NCI-H774 (cell line): ENCODE results near the gene CSNK1G2.

Experiments used
- DNase-seq: peaks from one replicate; lab custom pipeline; 2025; lab: John Stamatoyannopoulos, UW

CSNK1G2 gene

DNA sequence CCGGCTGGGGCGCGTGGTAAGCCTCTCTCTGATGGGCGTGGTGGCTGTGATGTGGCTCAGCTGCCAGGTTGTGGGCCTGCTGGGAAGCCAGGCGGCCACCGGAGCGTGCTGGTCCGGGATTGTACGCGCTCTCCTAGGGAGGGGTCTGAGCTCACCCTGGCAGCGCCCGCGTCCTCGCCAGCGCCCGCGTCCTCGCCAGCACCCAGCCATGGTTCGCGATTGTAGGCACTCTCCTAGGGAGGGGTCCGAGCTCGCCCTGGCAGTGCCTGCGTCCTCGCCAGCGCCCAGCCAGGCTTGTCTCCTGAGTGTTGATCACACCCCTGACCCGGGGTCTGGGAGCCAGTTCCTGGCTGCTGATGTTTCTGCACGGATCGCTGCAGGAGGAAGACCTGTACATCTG lies 22.0 kb upstream of the CSNK1G2 start:
- DNase-seq = no peak

DNA sequence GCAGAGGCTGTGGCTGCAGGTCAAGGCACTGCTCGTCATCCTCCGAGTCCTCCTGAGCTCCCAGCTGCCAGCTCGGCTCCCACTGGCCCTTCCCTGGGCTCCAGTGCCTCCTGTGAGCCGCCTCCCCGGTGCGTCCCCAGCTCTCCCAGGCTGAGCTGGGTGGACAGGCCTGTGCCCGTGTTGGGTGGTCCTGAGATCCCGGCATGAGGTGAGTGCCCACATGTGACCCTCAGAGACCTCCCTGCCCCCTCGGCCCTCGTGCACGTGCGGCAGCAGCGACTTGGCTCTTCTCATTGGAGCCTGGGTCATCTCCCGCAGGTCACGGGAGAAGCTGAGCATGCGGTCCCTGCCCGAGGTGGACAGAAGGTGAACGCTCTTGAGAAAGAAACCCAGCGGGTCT lies 20.3 kb upstream of the CSNK1G2 start:
- no peak for DNase-seq

DNA sequence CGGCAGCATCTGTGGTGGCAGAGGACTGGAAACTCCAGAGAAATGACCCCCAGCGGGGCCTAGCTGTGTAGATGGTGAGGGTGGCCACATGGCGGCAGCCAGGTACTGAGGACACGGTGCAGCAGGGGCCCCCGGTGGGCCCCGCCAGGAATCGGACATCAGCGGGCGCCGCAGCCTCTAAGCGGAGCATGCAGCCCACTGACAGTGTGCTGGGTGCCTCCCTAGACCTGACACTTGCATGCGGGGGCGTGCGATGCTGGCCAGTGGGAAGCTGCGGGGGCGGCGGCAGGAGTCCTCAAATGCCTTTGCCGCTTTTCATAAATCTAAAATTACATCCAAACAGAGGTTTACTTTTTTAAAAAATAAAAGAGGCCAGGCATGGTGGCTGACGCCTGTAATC lies 19.6 kb upstream of the CSNK1G2 start:
- DNase-seq = no peak

DNA sequence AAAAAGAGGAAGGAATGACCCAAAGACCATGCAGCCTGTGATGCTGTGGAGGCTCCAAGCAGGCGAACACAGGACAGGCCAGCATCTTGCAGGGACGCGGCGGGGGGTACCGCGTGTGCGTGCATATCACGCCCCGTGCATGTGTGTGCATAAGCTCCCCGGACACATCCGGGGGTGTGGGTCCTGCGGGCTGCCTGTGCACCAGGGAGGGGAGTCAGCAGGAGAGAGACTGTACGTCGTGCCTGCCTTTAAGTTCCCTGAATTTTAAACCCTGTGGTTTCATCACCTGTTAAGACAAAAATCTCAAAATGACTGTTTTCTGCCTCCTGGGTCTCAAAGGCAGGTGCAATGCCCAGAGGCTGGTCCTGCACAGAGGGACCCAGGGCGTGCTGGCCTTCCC lies 19.1 kb upstream of the CSNK1G2 start:
- DNase-seq = no peak

DNA sequence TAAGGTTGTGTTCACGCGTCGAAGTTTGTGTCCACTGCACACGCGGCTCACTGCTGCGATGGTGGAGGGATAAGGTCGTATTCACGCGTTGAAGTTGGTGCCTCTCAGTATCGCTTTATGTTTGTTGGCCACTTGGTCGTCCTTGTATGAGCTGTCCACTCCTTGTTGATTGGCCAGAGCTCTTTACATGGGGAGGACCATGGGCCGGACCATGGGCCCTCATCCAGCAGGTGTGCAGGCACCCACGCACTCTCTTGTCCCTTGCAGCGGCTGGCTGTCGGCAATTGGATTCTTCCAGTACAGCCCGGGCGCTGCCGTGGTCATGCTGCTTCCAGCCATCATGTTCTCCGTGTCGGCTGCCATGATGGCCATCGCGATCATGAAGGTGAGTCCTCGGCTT lies 18.2 kb upstream of the CSNK1G2 start:
- no peak for DNase-seq

DNA sequence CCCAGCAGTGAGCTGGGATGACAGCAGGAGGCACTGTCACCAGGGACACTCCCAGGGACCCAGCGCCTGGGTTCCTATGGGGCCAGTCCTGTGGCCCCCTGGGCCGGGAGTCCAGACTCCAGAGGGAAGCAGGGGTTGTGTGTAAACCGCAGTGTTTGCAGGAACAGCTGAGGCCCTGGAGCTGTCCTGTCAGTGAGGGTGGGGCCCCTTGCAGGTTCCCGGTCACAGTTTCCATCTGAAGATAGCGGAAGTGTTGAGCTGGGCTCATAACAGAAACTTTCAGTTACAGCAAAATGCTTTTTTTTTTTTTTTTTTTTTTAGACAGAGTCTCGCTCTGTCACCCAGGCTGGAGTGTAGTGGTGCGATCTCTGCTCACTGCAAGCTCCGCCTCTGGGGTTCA lies 17.7 kb upstream of the CSNK1G2 start:
- no peak for DNase-seq

DNA sequence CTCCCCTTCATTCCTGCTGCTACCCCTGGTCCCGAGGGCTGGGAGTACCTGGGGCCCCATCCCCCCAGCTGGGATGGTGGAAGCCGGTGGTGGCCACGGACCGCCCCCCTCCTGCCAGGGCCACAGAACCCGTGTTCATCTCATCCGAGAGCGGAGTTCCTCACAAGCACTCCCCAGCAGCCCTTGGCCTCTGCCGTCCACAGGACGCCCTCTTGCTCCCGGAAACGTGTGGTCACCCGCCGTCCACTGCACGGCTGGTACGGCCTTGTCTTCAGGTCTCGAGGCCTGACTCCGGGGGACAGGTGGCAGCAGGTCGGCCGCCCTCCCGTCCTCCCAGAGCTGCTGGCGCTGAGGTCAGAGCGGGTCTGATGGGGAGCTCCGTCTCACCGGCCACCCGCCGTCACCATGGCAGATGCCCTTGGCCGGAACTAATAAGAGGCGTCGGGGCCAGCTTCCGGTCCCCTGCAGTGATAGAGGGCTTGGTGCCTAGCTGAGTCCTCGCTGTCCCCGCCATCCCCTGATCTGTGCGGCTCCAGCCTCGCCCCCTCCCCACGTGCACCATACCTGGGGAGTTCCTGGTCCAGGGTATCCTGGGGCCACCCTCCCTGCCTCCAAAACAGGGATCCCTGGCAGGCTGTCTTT lies 16.5 kb upstream of the CSNK1G2 start:
- no peak for DNase-seq

DNA sequence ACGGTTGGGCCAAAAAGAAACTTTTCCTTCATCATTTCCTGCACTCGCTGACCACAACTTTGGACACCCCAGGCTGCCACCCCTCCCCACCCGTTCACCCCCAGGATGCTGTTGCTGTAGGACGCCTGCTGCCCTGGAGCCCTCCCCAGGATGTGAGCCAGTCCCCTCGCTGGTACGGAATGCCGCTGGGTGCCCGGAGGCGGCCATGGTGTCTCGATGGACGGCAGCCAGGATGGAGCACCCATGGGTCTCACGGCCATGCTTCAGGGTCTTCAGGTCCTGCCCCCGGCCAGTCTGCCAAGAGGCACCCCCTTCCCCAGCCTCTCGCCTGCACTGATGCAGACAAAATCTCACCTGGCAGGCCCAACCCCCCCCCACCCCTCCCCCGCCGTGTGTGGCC lies 15.4 kb upstream of the CSNK1G2 start:
- DNase-seq = no peak

DNA sequence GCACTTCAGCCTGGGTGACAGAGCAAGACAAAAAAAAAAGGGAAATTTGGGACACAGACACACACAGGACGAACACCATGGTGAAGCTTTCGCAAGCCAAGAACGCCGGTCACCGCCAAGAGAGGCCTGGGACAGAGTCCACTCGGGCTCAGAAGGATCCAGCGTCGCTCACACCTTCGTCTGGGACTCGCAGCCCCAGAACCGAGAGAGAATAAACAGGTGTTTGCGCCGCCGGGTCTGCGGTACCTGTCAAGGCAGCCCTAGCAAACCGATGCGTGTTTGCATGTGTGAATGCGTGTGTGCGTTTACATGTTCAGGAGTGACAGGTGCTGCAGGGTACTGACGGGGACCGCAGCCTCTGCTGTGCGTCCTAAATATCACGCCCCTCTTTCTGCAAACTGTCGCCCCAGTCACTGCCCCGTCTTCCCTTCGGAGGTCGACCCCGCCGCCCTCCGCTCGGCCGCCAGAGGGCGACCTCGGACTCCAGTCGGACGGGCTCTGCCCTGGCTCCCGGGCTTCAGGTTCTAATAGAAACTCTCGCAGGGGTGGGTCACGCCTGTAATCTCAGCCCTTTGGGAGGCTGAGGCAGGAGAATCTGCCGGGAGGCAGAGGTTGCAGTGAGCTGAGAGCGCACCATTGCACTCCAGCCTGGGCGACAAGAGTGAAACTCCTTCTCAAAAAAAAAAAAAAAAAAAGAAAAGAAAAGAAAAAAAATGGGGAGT lies 11.8 kb upstream of the CSNK1G2 start:
- DNase-seq = peak; percentile 75

DNA sequence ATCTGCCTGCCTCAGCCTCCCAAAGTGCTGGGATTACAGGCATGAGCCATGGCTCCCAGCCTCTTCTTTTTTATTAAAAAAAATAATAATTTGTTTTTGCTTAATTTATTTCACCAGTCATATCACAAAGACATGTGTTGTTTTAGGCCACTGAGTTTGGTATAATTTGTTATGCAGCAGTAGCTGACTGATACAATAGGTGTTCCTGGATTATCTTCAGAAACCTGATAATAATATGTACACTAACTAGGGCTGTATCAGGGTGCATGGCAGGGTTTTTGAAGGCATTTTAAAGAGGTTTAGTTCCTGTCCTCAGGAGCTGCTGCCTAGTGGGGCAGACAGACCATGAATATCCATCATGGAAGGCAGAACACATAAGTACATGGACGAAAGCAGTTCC lies 9.5 kb upstream of the CSNK1G2 start:
- DNase-seq = no peak

DNA sequence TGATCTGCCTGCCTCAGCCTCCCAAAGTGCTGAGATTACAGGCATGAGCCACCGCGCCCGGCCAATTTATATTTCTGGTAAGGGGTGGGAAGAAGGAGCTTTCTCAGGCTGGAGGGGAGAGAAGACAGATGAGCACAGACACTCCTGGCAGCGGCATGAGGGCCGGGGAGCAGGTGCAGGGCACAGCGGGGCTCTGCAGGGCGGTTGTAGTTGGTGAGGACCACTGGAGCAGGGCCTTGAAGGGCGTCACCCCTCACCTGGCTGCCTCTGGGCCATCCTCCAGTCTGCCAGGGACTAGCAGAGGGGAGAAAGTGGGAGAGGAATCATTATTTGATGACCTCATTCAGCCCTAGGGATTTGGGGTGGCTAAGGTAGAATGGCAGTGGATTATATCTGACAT lies 8.6 kb upstream of the CSNK1G2 start:
- no peak for DNase-seq

DNA sequence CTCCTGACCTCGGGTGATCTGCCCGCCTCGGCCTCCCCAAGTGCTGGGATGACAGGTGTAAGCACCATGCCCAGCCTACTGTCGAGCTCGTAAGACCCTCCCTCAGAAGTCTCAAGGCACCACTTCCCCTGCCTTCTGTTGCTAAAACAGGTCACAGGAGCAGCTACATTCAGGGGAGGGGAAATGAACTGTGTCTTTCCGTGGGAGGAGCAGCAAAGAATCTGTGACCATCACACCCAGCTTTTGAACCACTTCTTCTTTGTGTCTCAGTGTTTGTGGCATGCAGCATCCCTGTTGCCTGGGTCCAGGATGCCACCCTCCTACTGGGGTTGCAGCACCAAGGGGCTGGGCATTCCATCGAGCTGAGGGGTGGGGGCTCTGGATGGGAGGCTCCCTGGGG lies 7.7 kb upstream of the CSNK1G2 start:
- DNase-seq = no peak

DNA sequence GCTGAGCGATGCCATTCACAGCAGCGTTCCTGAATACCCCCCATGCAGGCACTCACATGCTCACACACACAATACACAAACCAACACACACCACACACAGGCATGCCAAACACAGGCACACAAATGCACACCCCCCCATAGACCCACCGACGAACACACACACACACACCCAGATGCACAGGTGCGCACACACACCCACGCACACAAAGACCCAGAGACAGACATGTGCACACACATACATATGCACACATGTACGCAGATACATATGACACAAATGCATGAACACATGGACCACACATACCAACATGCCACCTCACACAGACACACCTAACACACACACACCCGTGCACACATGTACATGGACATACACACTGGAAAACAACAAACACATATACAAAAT lies 7.0 kb upstream of the CSNK1G2 start:
- DNase-seq = no peak

DNA sequence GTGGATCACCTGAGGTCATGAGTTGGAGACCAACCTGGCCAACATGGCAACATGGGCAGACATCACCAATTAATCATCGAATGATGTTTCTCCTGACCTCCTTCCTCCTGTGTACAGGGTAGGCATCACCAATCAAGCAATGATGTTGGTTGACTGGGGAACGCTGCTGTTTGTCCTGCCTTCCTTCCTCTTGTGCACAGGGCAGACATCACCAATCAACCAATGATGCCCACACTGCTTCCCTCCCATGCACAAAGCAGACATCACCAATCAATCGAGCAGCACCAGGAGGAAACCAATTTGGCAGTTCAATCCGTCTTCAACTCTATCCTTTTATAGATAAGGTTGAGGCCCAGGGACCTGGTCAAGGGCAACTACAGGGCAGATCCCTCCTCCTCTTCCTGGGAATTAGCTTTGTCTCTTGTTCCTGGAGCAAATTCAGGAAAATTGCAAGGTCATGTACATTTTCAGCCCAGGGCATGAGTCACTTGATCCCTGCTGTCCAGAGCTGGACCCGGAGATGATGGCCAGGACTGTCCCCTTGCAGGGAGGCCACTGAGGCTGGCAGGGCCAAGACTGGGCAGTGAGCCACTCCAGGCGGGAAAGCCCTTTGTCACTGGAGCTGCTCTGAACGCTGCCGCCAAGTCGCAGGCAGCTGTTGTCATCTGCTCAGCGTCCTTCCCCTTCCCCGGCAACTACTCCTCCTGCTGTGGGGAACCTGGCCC lies 5.3 kb upstream of the CSNK1G2 start:
- DNase-seq = peak; percentile 50

DNA sequence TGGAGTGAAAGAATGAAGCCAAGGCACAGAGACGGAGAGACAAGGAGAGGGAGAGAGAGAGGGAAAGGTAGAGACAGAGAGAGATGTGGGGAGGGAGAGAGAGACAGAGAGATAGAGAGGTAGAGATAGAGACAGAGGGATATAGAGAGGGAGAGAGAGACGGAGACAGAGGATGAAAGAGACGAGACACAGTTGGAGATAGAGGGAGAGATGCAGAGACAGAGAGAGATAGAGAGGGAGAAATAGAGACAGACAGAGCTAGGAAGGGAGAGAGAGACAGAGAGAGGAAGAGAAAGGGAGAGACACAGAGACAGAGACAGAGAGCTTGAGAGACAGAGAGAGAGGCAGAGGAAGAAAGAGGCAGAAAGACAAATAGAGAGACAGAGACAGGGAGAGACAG lies 4.5 kb upstream of the CSNK1G2 start:
- no peak for DNase-seq

DNA sequence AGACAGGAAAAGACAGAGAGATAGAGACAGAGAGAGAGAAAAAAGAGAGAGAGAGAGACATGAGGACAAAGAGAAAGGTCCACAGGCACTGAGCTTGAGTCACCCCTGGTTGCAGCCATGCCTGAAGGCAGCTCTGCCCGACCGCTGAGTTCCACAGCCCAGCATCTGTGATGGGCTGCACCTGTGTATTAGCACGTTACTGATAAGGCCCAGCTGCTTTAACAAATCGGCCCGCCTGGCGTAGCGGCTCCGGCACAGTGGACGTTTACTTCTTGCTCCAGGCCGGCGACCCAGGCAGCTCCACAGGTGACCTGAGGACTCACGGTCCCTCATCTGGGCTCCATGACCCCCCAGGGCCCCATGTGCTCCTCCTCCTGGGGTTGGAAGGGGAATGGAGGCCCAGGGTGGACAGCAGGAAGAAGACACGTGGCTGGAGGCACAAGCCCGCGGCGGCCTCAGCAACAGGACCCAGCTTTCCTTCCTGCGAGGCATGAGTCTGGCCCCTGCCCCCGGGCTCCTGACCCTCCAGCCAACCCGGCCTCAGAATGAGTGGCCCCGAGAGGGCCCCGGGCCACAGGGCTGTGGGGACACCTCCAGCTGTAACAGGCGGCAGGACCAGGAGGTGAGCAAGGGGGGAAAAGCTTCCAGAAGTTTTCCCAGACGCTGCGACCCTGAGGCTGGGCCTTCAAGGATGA lies 3.9 kb upstream of the CSNK1G2 start:
- no peak for DNase-seq

DNA sequence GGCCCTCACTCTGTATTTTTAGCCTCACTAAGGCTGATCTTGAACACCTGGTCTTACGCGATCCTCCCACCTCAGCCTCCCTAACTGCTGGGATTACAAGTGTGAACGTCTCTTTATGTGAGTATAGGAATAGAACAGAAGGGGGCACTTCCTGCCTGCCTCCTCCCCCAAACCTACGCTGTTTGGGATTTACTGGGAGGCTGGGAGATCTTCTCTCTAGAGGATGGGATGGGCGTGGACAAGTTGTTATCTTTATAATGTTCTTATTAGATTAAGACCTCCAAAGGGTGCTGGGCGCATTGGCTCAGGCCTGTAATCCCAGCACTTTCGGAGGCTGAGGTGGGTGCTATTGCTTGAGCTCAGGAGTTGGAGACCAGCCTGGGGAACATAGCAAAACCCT lies 2.9 kb upstream of the CSNK1G2 start:
- no peak for DNase-seq

DNA sequence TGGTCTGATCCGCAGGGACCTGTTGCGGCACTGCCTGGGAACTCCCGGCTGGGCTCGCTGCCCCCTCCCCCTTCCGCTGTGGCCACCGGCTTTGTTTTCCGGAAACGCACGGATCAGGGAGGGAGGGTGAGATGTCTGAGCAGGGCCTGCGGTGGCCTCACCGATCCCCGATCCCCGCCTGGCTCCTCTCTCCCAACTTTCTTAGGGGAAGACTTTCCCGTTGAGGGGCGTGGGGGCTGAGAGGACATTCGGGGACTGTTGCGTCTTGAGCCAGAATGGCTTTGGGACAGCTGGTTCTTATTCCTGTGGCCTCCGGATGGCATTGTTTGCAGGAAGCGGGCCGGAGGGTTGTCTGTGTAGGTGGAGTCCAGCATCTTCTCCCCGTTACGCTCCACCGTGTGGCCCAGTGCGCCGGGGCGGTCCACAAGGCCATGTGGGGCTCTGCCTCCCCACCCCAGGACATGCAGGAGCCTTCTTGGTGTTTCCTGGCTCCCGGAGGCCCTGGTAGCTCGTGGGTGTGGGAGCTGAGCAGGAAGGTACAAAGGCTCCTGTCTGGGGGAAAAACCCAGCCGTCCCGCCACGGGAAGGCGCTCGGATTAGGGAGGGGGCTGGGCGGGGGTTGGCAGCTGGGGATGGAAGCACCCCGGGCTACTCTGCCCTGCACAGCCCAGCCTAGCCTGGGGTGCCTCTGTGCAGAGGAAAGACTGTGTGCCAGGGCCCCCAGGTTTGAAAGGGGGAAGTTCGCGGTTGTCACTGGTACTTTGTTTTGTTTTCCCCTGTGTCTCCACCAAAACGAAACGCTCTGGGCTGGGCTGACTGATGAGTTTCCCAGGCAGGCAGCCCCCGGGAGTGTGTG lies 1.3 kb downstream of the CSNK1G2 start:
- peak; percentile 20 for DNase-seq

DNA sequence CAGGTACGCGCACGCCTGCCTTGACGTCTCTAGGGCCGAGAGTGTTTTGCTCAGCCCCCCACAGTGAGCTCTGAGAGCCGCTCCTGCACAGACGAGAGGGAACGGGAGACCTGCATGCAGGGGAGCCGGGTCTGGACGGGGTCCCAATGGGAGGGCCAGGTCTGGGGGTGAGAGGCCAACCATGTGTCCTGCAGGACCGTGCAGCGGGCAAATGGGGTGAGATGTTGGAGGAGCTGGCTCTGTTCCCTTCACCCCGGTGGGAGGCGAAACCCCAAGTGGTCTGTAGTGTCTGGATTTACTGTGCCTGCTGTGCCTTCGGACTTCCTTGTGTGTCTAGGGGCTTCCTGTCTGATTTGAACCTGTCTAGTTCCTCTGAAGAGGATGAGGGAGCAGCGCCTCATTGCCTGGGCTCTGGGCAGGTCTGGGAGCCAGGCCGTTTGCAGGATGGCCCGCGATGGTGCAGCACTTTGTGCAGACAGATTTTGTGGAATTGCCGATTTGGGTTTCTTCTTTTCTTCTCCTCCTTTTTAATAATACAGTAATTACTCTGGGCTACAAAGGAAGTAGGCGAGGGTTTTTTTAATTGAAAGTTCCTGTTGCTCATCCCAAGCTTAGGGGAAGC lies 2.1 kb downstream of the CSNK1G2 start:
- no peak for DNase-seq

DNA sequence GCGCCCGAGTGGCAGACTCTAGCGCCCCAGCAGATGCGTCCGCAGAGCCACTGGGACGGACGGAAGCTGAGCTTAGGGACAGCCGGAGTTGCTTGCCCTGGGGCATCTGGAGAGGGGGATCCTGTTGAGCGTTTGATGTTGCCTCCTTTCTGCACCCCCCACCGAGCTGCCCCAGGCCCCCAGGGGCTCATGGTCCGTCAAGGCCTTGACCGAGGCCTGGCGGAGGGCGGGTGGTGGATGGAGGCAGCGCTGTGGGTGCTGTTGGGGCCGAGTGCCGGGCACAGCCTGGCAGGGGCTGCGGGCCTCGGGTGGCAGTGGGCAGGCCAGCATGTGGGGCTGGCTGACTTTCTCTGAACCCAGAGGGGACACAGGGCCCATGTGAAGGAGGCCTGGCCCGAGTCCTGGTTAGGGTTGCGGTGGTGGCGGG lies 2.7 kb downstream of the CSNK1G2 start:
- no peak for DNase-seq
